NCI-H1930 (cell line): ENCODE measurements around the gene NMNAT2.
A peak's percentile ranks its signal among the peaks of the same experiment; 100 is the strongest.
"Not testable (repeated sequence)": the region's sequence is repeated elsewhere in the genome, so short reads cannot be mapped to it uniquely, and the experiment has no call there.

Experiments
- DNase-seq, 2 experiments: peaks; one replicate each; lab custom pipeline; 2025; lab: John Stamatoyannopoulos, UW

The NMNAT2 gene

GRCh38 chr1:183418696-183419095, 516 bp upstream of the NMNAT2 start:
- no peak for DNase-seq

GRCh38 chr1:183416850-183417771, 1.1 kb downstream of the NMNAT2 start:
- DNase-seq = peak; percentile 15 to 42

- no peak for DNase-seq
Measured at GRCh38 chr1:183414365-183414764, 3.8 kb downstream of the NMNAT2 start.

GRCh38 chr1:183411091-183411490, 7.1 kb downstream of the NMNAT2 start:
- no peak for DNase-seq

- no peak for DNase-seq
Measured at GRCh38 chr1:183407961-183408360, 10.2 kb downstream of the NMNAT2 start.

GRCh38 chr1:183407474-183407873, 10.7 kb downstream of the NMNAT2 start:
- DNase-seq = no peak

- DNase-seq = no peak
Measured at GRCh38 chr1:183404476-183404875, 13.7 kb downstream of the NMNAT2 start.

- DNase-seq = no peak
Measured at GRCh38 chr1:183403498-183403897, 14.7 kb downstream of the NMNAT2 start.

GRCh38 chr1:183401565-183401964, 16.6 kb downstream of the NMNAT2 start:
- DNase-seq = not testable (repeated sequence)

- DNase-seq = no peak
Measured at GRCh38 chr1:183394435-183394834, 23.7 kb downstream of the NMNAT2 start.

- DNase-seq = no peak
Measured at GRCh38 chr1:183391863-183392262, 26.3 kb downstream of the NMNAT2 start.

- no peak for DNase-seq
Measured at GRCh38 chr1:183390561-183390960, 27.6 kb downstream of the NMNAT2 start.

GRCh38 chr1:183388735-183389134, 29.4 kb downstream of the NMNAT2 start:
- DNase-seq = no peak

GRCh38 chr1:183385340-183386144, 32.6 kb downstream of the NMNAT2 start:
- DNase-seq = no peak

- DNase-seq = no peak
Measured at GRCh38 chr1:183379951-183380350, 38.2 kb downstream of the NMNAT2 start.

- no peak for DNase-seq
Measured at GRCh38 chr1:183375381-183375780, 42.8 kb downstream of the NMNAT2 start.

- DNase-seq = no peak
Measured at GRCh38 chr1:183374825-183375224, 43.4 kb downstream of the NMNAT2 start.

GRCh38 chr1:183372586-183373230, 45.5 kb downstream of the NMNAT2 start:
- DNase-seq = no peak

GRCh38 chr1:183370399-183371058, 47.7 kb downstream of the NMNAT2 start:
- DNase-seq = no peak

- no peak for DNase-seq
Measured at GRCh38 chr1:183368213-183369108, 49.7 kb downstream of the NMNAT2 start.

- no peak for DNase-seq
Measured at GRCh38 chr1:183366116-183366515, 52.1 kb downstream of the NMNAT2 start.
